HG03378 (cell line): ENCODE measurements around the gene ARHGEF28.
A peak's percentile ranks its signal among the peaks of the same experiment; 100 is the strongest.

Experiments used
- ATAC-seq: cut with Tn5 transposase; IDR thresholded peaks from one replicate; pipeline ENCODE4 v1.9.1; 2021; ENCODE audit warnings: mild to moderate bottlenecking, moderate library complexity; ENCODE audit not compliant: unreplicated experiment

ARHGEF28 gene

GRCh38 chr5:73764586-73764985 is 138.6 kb downstream of the ARHGEF28 start:
- no peak for ATAC-seq

DNA sequence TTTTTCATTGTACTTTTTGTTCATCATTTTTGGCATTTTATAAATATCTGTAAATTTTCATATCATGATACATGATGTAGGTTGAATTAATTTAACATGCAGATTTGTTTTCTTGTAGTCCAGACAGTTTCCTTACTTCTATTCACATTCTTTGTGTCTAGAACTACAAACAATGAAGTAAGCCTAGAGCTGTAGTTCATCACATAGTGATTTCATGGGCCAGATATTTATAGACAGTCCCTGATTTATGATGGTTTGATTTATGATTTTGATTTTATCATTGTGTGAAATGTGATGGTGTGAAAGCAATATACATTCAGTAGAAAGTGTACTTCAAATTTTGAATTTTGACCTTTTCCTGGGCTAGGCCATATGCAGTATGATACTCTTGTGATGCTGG is 139.0 kb downstream of the ARHGEF28 start:
- no peak for ATAC-seq

DNA sequence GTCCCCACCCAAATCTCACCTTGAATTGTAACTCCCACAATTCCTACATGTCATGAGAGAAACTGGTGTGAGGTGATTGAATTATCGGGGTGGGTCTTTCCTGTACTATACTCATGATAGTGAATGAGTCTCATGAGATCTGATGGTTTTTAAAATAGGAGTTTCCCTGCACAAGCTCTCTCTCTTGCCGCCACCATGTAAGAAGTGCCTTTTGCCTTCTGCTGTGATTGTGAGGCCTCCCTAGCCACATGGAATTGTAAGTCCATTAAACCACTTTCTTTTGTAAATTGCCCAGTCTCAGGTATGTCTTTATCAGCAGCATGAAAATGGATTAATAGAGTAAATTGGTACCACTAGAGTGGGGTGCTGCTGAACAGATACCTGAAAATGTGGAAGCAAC is 140.9 kb downstream of the ARHGEF28 start:
- no peak for ATAC-seq

- no peak for ATAC-seq
Observed at GRCh38 chr5:73770172-73771025, 144.4 kb downstream of the ARHGEF28 start.

- ATAC-seq, result no peak
Observed at GRCh38 chr5:73774924-73775323, 148.9 kb downstream of the ARHGEF28 start.

GRCh38 chr5:73776405-73776804 is 150.4 kb downstream of the ARHGEF28 start:
- ATAC-seq, result no peak

GRCh38 chr5:73777192-73777591 is 151.2 kb downstream of the ARHGEF28 start:
- no peak for ATAC-seq

DNA sequence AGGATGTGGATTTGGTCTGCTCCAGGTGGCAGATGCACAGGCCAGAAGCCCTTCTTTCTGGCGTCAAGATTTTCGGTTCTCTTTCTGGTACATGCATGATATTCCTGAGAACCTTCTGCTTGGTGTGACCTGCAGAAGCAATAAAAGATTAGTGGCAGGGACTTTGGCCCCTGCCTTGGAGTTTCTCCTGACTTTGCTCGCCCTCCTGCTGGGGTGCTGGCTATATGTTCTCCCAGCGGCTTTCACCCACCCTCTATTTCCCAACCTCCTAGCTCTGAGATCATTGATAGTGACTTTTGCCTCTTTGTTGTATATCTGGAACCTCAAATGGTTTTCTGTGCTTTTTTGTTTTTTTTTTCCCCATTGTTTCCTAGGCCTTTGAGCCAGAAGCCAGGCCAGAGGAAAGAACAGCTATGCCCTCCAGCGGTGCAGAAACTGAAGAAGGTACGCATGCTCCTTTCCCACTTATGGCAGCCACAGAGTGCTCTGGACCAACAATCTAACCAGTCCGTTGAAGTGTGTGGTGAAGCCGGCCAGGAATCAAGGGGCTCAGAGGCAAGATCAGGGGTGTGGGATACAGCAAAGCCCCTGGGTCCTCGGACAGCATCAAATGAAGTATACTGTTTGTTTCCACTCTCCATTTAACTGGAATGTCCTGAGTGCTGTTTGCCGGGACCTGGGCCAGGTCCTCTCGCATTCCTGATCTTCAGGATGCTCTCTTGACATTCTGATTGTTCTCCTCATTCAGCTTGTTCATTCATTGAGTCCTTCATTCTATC is 154.5 kb downstream of the ARHGEF28 start:
- no peak for ATAC-seq

- ATAC-seq, result no peak
Observed at GRCh38 chr5:73781107-73781768, 155.2 kb downstream of the ARHGEF28 start.

DNA sequence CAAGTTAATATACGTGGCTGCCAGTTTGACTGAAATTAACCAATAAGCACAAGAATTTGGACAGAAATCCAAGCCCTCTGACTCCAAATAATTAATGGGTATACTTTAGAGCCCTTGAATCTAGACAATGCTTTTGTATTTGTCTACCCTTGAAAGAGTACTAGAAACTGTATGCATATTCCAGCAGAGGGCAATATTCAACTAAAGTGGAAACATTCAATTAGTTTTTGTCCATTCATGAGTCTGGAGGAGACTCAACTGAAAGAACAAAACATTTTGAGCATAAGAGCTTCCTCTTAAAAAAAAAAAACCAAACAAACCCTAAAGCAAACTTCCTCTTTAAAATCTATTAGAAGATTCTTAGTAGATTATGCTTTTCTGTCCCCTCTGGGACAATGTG is 157.8 kb downstream of the ARHGEF28 start:
- ATAC-seq, result no peak

DNA sequence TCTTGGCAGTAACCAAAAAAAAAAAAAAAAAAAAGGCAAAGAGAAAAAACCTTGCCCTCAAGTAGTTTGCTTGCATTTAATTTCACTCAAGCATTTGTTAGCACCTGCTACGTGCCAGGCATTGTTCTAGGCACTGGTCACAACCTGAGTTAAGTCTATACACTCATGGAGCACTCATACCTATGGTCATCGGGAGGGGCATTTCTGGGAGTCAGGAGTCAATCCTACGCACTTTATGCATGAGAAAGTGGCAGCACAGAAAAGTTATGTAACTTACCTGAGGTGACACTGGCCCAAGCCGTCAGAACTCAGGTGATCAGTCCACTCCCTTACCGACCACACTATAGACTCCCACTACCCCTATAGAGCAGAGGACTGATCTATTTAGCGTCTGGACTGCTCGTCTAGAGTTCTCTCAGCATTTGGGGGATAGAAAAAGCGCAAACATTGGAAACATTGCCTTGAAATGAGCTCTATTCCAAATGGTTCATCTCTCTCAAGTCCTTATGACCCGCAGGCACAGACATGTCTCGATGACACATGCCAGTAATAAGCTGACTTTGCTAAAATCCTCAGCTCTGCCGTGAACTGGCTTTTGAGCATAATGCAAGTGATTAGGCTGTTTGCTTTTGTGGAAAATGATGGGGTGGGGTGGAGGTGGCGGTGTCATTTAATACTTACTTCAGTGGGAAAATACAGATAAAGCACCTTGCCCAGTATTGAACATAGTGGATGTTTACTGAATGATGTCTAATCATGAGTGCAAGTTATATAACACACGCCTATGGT is 160.2 kb downstream of the ARHGEF28 start:
- ATAC-seq, result no peak

DNA sequence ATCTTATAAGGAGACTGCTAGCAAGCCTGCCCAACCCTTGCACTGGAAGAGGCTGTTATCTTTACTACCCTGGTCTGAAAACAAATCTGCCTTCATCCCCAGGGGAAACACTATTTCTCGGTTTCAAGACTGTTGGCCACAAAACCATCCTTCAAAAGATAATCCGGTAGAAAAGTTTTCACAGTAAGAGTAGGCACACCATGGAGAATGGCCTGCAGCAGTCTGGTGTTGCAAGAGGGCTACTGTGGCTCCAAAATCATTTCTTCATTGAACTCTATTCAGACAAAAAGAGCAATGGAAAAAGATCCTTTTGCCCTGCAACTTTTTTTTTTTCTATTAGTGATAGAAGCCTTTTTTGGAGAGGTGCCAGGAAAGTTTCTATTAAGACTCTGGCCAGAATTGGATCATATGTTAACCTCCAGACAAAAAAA is 163.9 kb downstream of the ARHGEF28 start:
- ATAC-seq, result no peak

DNA sequence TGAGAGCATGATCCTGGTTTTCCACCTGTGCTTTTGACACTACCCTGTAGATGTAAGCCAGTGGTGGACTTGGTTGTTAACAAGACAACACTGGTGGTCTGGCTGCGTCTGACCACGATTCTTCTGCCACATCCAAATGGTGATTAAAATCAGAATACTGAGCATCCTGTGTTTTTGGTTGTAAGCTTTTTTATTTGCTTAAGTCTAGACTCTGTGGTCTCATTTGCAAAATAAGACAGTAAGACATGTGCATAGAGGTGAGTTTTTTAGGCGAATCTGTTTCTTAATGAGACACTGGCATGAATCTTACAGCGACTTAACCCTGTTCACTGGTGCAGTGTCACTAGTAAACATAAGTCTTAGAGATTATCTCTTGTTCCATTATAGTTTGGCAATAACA is 165.4 kb downstream of the ARHGEF28 start:
- no peak for ATAC-seq

DNA sequence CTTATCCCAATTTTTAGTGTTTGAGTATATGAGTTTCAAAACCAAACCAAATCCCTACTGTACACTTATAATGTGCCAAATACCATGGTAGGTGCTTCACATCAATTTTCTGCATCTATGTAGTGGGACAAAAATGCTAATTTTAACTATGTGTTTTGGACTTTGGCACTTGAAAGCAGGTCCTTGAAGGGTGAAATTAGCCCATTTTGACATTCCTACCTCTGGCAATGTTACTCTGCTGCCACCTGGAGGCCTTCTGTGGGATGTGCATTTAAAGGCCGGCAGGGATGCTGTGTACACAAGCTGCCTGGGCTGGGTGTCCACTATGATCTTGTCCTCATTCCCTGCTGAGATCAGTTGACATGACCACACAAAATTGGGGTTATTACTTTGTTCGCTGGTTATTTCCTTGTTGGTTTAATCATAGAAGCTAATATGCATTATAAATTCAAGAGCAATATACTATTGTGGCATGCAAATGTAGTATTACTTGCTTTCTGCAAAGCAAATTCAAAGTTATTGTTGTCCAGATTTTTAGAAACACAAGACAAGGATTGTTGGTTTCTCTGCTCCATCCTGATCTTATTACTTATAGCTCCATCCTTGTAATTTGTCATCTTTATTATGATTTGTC is 166.8 kb downstream of the ARHGEF28 start:
- ATAC-seq, result no peak

GRCh38 chr5:73793911-73794310 is 167.9 kb downstream of the ARHGEF28 start:
- no peak for ATAC-seq

DNA sequence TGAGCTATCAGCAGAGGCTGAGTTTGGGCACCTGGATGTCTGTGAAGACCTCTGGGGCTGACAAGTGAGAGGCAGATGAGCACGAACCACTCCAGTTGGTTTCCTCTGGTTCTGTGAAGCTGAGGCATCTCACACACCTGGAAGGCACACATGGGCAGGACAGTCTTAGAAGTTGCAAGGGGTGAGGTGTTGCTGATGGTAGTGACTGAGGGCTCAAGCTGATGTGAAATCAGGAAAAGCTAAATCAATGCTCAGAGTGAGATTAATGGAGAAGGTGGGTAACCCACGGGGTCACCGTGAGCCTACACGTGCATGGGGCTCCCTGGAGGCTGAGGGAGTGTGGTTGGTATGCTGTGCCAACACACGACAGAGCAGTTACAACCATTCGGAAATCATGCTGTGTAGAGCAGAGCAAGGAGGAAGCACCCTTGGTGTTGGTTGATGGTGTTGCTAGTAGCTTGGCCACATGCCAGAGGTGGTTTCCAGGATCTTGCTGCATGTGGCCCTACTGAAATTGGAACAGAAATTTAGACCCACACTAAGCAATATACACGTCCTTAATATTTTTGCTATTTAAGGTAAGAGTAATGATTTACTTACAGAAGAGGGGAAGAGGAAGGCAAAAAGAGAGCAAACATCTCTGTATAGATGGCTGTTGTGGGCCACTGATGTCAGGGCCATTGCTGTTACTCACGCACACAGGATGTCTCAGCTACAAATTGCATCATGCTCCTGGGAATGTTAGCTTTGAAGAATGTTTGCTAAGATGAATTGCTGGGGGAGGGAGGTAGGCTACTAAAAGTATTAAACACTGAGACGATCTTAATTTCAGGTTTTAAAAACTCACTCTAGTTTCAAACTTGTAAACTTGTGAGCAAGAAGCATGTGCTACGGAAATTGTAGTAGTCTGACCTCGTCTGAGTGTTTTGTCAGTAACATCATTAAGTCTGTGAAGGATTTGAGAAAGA is 170.5 kb downstream of the ARHGEF28 start:
- peak; percentile 69 for ATAC-seq

DNA sequence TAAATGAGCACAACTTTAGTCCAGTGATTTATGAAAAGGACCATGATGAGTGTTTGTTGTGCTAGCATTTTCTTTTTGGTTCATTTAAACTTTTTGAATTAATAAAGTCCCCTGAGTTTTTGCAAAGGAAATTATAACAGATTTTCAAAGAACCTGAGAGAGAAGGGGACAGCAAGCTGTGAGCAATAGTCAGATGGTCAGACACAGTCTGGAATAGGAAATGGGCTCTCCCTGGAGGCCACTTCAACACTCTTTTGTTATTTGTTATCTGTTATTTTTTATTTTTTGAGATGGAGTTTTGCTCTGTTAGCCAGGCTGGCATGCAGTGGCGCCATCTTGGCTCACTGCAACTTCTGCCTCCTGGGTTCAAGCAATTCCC is 171.1 kb downstream of the ARHGEF28 start:
- no peak for ATAC-seq

DNA sequence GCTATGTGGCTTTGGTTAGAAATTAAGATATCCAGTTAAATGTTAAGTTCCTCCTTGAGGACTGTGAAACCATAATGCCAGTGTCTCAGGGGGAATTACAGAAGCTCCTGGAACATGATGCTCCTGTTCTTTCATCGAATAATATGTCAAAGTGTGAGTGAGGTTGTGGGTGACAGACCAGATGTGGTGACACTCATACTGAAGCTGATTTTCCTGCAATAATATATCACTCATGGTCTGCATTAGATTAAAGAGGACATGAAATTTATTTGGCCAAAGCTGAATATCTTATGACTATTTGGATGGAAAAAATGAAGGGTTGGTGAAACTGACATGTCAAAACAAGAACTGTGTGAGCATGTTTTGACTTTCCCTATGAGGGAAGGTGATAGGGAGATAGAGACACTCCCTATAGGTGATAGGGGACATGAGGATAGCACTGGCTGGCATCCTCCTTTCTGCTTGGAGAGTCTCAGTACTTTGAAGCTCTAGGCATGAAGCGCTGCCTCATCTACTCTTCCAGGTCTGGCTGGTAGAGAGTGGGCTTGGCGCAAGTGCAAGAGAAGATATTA is 173.5 kb downstream of the ARHGEF28 start:
- no peak for ATAC-seq

GRCh38 chr5:73801686-73802085 is 175.7 kb downstream of the ARHGEF28 start:
- no peak for ATAC-seq
